GM12872 (cell line): Measurements from ENCODE around the gene TTC5.
A peak's percentile ranks its signal among the peaks of the same experiment; 100 is the strongest.

ENCODE experiments used
- CTCF ChIP-seq: IDR thresholded peaks from 3 replicates; pipeline ENCODE4 v1.5.1; 2011; ENCODE audit warnings: low read depth, mild to moderate bottlenecking, low read length, moderate library complexity; ENCODE audit not compliant: insufficient read depth

TTC5 gene

GRCh38 chr14:20305265-20306078 is at the start of gene TTC5:
Gene TTC5 (minus strand): TSS chr14:20305951. CDS start chr14:20305937, 14 bp downstream.
- peak; percentile 92 for TF ChIP-seq CTCF

GRCh38 chr14:20350860-20351259 is 45.1 kb upstream of the TTC5 start:
- no peak for TF ChIP-seq CTCF

- TF ChIP-seq CTCF, result no peak
Observed at GRCh38 chr14:20350282-20350681, 44.5 kb upstream of the TTC5 start.

GRCh38 chr14:20347747-20348146 is 42.0 kb upstream of the TTC5 start:
- TF ChIP-seq CTCF, result no peak

- no peak for TF ChIP-seq CTCF
Observed at GRCh38 chr14:20346713-20347112, 41.0 kb upstream of the TTC5 start.

GRCh38 chr14:20345366-20345765 is 39.6 kb upstream of the TTC5 start:
- TF ChIP-seq CTCF, result no peak

- no peak for TF ChIP-seq CTCF
Observed at GRCh38 chr14:20343862-20344220, 38.1 kb upstream of the TTC5 start.
